Stimulated activated CD8-positive, alpha-beta memory T cell treated with anti-CD3 and anti-CD28 coated beads, Interleukin-15, amount 100 ng/mL, for 48 hours (primary cell): Measurements from ENCODE around the gene ZNF710.
A peak's percentile ranks its signal among the peaks of the same experiment; 100 is the strongest.

Experiments used
- DNase-seq, 2 donors: peaks; one replicate each; pipeline ENCODE4 v3.0.0-alpha.2; 2020; ENCODE audit warnings: low read depth in 2 of 2

ZNF710 gene

DNA sequence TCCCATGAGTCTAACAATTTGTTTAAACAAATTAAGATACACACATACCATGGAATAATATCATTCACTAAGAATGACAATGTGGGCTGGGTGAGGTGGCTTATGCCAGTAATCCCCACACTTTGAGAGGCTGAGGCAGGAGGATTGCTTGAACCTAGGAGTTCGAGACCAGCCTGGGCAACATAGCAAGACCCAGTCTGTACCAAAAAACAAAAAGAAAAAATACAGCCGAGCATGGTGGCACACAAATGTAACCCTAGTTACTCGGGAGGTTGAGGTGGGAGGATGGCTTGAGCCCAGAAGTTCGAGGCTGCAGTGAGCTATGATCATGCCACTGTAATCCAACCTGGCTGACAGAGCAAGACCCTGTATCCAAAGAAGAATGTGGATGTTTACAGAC lies 4.0 kb upstream of the ZNF710 start:
- no peak for DNase-seq

GRCh38 chr15:89998141-89998661 lies 2.9 kb upstream of the ZNF710 start:
- no peak for DNase-seq

DNA sequence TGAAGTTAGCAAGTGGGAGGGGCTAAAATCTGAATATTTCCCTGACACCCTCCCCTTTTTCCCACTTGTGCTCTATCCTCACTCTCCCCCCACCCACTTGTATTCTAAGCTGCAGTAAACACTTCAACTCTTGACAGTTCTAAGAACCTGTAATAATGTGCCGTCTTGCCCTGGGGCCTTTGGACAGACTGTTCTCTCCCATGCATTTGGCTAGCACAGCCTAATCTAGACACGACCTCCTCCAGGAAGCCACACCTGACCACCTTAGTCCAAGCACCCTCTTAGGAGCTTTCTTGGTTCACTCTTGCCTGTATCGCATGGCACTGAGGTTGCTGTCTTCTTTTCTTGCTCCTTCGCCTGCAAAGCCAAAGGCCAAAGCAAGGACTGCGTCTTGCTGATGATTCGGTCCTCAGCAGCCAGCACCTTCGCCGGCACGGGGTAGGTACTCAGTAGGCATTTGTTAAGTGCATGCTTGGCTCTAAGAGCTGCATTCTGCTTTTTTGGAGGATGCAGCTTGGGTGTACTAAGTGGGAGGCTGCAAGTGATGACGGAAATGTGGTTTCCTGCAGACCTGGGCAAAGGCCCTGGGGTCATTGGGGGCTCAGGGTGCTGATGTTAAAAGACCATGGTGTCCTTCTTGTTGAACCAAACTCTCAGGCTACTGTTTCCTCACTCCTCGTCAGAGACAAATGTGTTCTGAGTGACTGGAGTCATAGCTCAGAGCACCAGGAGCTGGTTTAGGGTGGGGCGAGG lies 2.0 kb upstream of the ZNF710 start:
- no peak for DNase-seq

DNA sequence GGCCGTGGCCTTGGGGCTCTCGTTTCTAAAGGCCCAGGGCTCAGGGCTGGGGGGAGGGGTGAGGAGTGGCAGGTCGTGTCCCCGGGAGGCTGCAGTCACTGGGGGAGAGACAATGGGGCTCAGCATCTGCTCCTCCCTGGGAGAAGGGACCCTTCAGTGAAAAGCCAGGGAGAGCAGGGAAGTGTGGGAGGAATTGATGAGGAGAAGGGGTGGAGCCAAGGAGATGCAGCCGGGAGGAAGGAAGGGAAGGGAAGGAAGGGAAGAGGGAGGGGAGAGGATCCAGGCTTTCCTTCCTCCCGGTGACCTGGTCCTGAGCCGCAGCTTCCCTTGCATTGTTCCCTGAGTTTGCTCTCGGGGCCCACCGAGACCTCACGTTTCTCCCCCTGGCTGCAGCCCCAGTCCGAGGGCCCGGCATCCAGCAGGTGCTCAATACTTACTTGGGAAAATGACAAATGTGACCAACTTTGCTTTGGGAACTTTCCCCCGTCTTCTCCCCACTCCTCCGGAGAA lies 1.4 kb upstream of the ZNF710 start:
- no peak for DNase-seq

DNA sequence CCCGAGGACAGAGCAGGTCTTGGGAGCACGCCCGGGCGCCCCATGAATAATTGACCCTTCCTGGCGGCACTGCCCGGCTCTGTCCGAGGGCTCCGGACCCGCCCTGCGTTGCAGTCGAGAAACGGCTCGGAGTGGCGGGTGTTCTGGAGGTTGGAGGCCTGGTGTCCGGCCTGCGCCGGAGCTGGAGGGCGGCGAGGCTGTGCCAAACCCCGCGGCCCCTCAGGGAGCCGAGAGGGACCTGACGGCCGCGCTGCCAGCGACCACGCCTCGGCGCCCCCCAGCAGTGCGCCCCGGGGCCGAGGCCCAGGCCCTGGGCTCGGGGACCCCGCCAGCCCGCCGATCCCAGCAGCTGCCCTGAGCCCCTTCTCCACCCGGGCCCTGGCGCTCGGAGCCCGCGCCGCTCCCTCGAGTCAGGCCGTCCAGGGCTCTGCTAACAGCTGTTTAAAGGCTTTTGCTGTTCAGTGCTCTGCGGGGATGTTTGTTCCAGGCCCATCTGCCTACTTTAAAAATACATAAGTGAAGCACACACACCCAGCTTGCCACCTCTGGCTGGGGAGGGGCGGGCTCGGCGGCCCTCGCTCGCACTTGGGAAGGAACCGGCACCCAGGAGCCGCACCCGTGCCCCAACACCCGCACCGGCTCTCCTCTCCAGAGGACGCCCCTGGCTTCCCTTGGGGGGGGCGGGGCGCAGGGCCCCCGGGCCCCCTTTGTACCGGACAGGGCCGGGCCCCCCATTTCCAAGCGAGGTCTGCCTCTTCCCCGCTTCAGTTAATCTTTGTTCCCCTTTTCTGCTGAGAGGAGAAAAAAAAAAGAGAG lies 730 bp upstream of the ZNF710 start:
- no peak for DNase-seq

DNA sequence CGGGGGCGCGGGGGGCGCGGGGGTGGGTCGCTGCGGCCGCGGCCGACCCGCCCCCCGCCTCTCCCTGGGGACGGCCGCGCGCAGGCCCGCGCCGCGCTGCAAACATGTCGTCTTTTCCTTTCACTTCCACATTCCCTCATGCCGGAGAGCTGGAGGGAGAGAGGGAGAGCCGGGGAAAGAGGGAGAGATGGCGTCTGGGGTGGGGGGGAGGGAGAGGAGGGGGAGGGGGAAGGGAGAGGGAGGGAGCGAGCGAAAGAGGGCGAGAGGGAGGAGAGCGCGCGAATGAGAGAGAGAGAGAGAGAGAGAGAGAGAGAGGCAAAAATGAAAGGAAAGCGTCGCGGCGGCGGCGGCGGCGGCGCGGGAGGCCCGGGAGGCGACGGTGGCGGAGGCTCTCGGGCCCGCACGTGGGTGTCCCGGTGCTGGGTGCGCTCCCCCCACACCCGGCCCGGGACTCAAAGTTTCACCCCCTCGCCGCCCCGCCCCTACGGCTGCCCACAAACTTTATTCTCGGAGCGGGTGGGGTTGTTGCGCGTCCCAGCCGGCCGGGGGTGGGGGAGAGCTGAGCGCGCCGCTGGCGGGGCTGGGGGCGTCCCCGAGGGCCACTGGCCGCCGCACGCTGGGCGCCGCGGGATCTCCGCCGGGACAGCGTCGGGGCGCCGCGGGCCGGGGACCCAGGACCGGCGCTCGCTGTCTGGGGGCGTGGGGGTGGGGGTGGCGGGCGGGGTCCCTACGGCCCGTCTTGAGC lies 731 bp downstream of the ZNF710 start:
- DNase-seq, result peak; percentile 41 to 44

GRCh38 chr15:90002428-90002844 lies 1.3 kb downstream of the ZNF710 start:
- DNase-seq, result peak in 1 of 2 donors; percentile 40

DNA sequence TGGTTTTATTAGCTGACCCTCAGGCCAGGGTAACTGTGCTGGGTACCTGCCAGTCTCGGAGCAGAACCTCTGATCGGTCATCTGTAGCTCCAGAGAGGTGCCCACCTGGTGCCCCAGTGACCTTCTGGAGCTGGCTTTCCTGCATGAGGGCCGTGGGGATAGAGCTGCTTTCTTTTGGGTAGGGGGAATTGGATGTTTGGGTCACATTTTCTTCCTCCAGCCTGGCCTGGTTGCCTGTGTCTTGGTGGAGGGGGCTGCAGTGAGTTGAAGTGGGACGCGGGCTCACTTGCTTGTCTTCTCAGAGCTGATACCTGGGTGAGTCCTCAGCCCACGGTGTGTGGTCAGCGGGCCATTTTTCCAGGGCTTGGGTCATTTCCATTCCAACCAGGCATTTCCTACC lies 2.6 kb downstream of the ZNF710 start:
- DNase-seq, result no peak

GRCh38 chr15:90004252-90004651 lies 3.1 kb downstream of the ZNF710 start:
- no peak for DNase-seq

DNA sequence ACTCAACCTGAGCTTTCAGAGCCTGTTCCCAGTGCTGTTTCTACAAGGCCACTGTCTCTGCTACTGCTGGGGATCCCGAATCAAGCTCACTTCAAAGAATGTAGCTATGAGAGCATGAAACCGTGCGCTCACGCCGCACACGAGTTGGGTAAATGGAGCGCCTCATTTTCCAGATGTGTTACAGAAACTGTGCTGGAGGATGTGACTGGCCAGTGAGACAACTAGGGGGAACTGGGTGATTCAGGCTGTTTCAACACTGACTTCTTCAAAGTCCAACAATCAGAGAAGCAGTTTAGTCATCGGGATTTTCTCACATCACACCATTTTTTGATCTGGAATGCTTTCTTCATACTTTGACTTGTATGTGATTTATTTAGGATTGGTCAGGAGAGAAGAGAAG lies 3.5 kb downstream of the ZNF710 start:
- DNase-seq, result peak in 1 of 2 donors; percentile 53

GRCh38 chr15:90006217-90007075 lies 5.3 kb downstream of the ZNF710 start:
- no peak for DNase-seq

DNA sequence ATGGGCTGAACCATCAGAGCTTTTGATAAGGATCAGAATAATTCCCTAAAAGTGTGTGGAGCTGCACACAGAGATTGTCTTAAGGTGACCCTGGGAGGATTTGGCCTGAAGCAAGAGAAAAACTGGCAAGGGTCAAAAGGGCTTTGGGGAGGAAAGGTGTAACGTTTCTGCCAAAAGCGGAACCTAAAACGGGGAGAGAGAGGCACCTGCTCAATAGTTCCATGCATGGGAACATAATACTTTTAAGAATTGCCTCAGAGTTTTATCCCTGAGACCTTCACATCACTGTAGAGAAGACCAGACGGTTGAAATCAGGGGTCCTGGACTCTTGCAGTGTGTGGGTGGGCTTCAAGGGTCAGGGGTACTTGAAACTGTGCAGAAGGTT lies 5.9 kb downstream of the ZNF710 start:
- DNase-seq, result no peak

DNA sequence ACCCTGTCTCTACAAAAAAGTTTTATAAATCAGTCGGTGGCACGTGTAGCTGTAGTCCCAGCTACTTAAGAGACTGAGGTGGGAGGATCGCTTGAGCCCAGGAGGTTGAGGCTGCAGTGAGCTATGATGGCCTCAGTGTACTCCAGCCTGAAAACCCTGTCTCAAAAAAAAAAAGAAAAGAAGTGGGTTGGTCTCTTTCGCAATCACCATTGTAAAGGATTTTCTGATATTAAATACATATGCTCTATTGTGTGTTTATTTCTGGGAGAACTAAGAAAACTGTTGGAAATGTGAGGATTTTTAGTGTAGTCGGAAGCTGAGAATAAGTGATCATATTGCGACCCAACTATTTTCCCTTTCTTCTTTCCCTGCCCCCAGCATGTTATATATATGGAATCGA lies 7.5 kb downstream of the ZNF710 start:
- DNase-seq, result no peak

DNA sequence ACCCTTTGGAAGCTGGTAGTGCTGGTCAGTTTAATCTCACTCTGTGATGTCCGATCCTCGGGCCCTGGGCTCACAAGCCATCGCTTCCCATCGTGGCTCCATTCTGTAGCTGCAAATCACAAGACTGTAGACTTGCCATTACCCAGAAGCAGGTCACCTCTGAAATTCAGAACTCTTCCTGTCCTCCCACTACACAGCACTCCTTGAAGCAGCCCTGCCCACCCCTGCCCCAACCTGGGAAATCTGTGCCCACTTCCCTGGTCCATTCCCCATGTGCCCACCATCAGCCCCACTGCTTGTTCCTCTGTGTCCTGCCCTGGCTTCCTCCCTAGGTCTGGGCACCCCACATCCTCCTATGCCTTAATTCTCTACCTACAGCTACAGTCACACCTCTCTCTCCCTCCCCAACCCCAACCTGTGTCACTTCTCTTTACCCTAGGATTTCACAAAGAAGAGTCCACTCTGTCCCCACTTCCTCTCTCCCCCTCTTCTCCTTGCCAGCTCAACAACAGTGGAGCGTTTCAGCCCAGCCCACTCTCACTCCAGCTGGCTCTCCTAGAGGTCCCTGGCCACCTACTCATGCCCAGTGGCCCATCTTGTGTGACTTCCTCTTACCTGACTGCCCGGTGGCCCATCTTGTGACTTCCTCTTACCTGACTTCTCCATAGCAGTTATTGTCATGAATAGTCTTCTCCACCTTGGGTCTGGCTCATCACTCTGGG lies 8.3 kb downstream of the ZNF710 start:
- DNase-seq, result no peak

GRCh38 chr15:90011705-90012104 lies 10.6 kb downstream of the ZNF710 start:
- DNase-seq, result no peak

DNA sequence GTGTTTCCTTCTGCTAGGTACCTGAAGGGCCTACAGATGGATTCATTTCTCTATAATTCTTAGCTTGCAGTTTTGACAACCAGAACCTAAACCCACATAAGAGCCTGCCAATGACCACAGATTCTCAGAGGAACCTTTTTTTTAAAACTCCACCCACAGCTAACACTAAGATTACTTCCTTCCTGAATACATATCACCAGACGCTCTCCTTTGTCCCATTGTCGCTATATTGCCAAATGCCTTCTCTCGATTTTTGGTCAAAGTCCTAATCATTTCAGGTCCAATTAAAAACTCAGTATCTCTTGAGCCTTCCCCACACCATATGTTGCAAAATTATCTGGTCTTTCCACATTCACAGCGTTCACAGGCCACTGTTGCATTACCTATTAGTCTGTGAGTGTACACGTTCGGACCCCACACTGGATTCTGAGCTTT lies 12.4 kb downstream of the ZNF710 start:
- DNase-seq, result no peak

DNA sequence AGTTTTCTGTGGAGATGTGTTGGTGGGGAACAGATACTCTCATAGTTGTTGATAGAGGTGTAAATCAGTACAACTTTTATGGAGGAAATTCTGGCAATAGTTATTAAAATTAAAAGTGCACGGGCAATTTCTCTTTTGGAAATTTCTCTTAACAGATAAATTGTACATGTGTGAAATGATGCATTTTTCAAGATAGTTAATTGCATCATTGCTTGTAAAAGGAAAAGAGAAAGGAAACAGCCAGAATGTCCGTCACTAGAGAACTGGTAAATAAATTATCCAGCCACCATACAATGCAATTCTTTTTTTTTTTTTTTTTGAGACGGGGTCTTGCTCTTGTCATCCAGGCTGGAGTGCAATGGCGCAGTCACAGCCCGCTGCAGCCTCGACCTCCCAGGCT lies 14.2 kb downstream of the ZNF710 start:
- no peak for DNase-seq

DNA sequence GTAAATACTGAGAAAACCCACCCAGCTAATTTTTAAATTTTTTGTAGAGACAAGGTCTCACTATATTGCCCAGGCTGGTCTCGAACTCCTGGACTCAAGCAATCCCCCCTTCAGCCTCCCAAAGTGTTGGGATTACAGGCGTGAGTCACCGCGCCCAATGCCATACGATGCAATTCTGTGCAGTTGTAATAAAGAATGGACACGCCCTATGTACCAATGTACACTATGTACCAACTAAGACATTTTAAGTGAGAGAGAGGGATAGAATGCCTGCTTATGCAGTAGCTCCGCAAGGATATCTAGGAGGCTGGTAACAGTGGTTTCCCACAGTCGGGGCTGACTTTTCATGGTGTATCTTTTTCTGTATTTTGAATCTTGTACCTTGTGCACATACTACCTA lies 14.6 kb downstream of the ZNF710 start:
- no peak for DNase-seq

DNA sequence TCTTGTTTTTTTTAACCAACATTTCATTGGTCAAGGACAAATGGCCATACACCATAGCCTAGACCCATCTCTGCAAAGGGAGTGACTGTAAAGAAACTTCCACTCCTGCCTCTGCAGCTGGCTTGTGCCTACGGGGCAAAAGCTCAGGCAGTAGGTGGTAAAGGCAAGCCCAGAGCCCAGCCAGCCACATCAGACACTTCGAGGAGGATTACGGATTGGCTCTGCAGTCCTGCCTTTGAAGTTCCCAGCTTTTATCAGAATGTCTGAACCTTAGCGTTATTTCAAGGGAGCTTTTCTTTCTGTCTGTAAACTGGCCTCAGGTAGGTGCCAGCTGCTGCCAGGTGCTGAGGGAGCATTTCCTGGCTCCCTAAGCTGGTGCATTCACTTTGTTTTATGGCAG lies 15.6 kb downstream of the ZNF710 start:
- DNase-seq, result no peak

- DNase-seq, result no peak
These were observed 17.2 kb downstream of the ZNF710 start for GRCh38 chr15:90018216-90018831.
